Embryonic facial prominence (tissue), 1 donor: ENCODE measurements around the gene CDT1.
"Not testable (repeated sequence)": the region's sequence is repeated elsewhere in the genome, so short reads cannot be mapped to it uniquely, and the experiment has no call there.

Source experiments
- DNase-seq: peaks from one replicate; pipeline ENCODE4 v3.0.0-alpha.2; 2016; ENCODE audit errors: extremely low spot score

CDT1 gene

GRCh38 chr16:88768071-88768783, 35.4 kb upstream of the CDT1 start:
- DNase-seq, result no peak

- no peak for DNase-seq
Measured at GRCh38 chr16:88769617-88770460, 33.8 kb upstream of the CDT1 start.

GRCh38 chr16:88770461-88771293, 32.9 kb upstream of the CDT1 start:
- DNase-seq, result no peak

GRCh38 chr16:88771294-88771772, 32.3 kb upstream of the CDT1 start:
- no peak for DNase-seq

- not testable (repeated sequence) for DNase-seq
Measured at GRCh38 chr16:88771781-88772180, 31.8 kb upstream of the CDT1 start.

- DNase-seq, result no peak
Measured at GRCh38 chr16:88772871-88773811, 30.4 kb upstream of the CDT1 start.

- DNase-seq, result no peak
Measured at GRCh38 chr16:88773812-88774291, 29.7 kb upstream of the CDT1 start.

GRCh38 chr16:88774544-88775393, 28.8 kb upstream of the CDT1 start:
- no peak for DNase-seq

- no peak for DNase-seq
Measured at GRCh38 chr16:88775825-88776224, 27.8 kb upstream of the CDT1 start.

- no peak for DNase-seq
Measured at GRCh38 chr16:88777471-88778270, 25.9 kb upstream of the CDT1 start.

- DNase-seq, result no peak
Measured at GRCh38 chr16:88778271-88778525, 25.4 kb upstream of the CDT1 start.

- DNase-seq, result no peak
Measured at GRCh38 chr16:88778541-88779065, 25.0 kb upstream of the CDT1 start.

- no peak for DNase-seq
Measured at GRCh38 chr16:88779406-88780141, 24.0 kb upstream of the CDT1 start.

- DNase-seq, result no peak
Measured at GRCh38 chr16:88780142-88781062, 23.2 kb upstream of the CDT1 start.

GRCh38 chr16:88781140-88782077, 22.2 kb upstream of the CDT1 start:
- no peak for DNase-seq
